NCI-H510A treated with DMSO at 0.1 percent for 48 hours (cell line): ENCODE data around the gene GGA1.
"Not testable (repeated sequence)": the region's sequence is repeated elsewhere in the genome, so short reads cannot be mapped to it uniquely, and the experiment has no call there.

Experiments used
- DNase-seq: peaks from one replicate; lab custom pipeline; 2025; lab: John Stamatoyannopoulos, UW

Gene GGA1

GRCh38 chr22:37571258-37571991, 37.2 kb upstream of the GGA1 start:
- DNase-seq = no peak

- DNase-seq = no peak
Measured at GRCh38 chr22:37571992-37572373, 36.7 kb upstream of the GGA1 start.

- no peak for DNase-seq
Measured at GRCh38 chr22:37575490-37576003, 33.1 kb upstream of the GGA1 start.

- no peak for DNase-seq
Measured at GRCh38 chr22:37578002-37578401, 30.6 kb upstream of the GGA1 start.

GRCh38 chr22:37581504-37581903, 27.1 kb upstream of the GGA1 start:
- no peak for DNase-seq

GRCh38 chr22:37582526-37582925, 26.1 kb upstream of the GGA1 start:
- DNase-seq = no peak

- no peak for DNase-seq
Measured at GRCh38 chr22:37588546-37589215, 20.0 kb upstream of the GGA1 start.

- no peak for DNase-seq
Measured at GRCh38 chr22:37589636-37590035, 19.0 kb upstream of the GGA1 start.

GRCh38 chr22:37591081-37591480, 17.6 kb upstream of the GGA1 start:
- DNase-seq = not testable (repeated sequence)

- no peak for DNase-seq
Measured at GRCh38 chr22:37591823-37592404, 16.7 kb upstream of the GGA1 start.

- no peak for DNase-seq
Measured at GRCh38 chr22:37594237-37594636, 14.4 kb upstream of the GGA1 start.

GRCh38 chr22:37599153-37599552, 9.5 kb upstream of the GGA1 start:
- no peak for DNase-seq

- no peak for DNase-seq
Measured at GRCh38 chr22:37601203-37601539, 7.5 kb upstream of the GGA1 start.

GRCh38 chr22:37601540-37602442, 6.8 kb upstream of the GGA1 start:
- DNase-seq = peak; percentile 39

- not testable (repeated sequence) for DNase-seq
Measured at GRCh38 chr22:37602546-37603277, 5.9 kb upstream of the GGA1 start.

GRCh38 chr22:37604074-37604473, 4.6 kb upstream of the GGA1 start:
- no peak for DNase-seq

- DNase-seq = no peak
Measured at GRCh38 chr22:37604875-37605274, 3.8 kb upstream of the GGA1 start.

- peak; percentile 86 for DNase-seq
Measured at GRCh38 chr22:37607010-37607934, 1.4 kb upstream of the GGA1 start.

- DNase-seq = no peak
Measured at GRCh38 chr22:37607935-37608476, 628 bp upstream of the GGA1 start.
